Endothelial cell of umbilical vein (primary cell): Measurements from ENCODE around the gene GALNT10. TPM values are rescaled to one million over a fixed set of nuclear protein-coding genes. Genes with fewer than 3 reads are reported as not detected.

Experiments used
- BruUV-seq: library from RNA; stranded (reverse); fragments of 400-500 nt; replicated peaks from 2 replicates; lab custom pipeline; 2021; lab: Mats Ljungman, UMichigan
- CTCF ChIA-PET: fragments of 300-600, 350-600 bp; sonication (Branson Sonifier 250); formaldehyde crosslinking; loops from one replicate; lab custom pipeline; 2021; ENCODE audit warnings: antibody characterized with exemption, inconsistent platforms; lab: Charles Lee
- POLR2A ChIA-PET: fragments of 300-600, 350-600 bp; sonication (Branson Sonifier 250); formaldehyde crosslinking; loops from one replicate; lab custom pipeline; 2021; ENCODE audit warnings: antibody characterized with exemption, inconsistent platforms; lab: Charles Lee
- DNase-seq: peaks from one replicate; pipeline ENCODE4 v3.0.0-alpha.2; 2011; ENCODE audit warnings: low read depth, low spot score
- FAIRE-seq: peaks from 2 replicates; lab custom pipeline; 2011; peaks lifted over from hg19 to GRCh38; lab: Jason Lieb, UNC
- H2AFZ ChIP-seq: 2 replicates; pipeline ENCODE4 v1.6.0; 2012; ENCODE audit warnings: low read depth, low read length, control low read depth, inconsistent platforms
- H3K27ac ChIP-seq: 2 replicates; pipeline ENCODE4 v1.5.1; 2011; ENCODE audit warnings: low read depth, mild to moderate bottlenecking, control low read depth, low read length, moderate library complexity; ENCODE audit not compliant: insufficient read depth
- H3K27me3 ChIP-seq, 2 experiments: 2 replicates each; pipeline versions ENCODE4 v1.6.0 to v1.6.1; 2011; ENCODE audit warnings: low read length in 2 of 2, mixed read lengths in 1 of 2; ENCODE audit not compliant: control insufficient read depth in 2 of 2, insufficient read depth in 2 of 2
- H3K36me3 ChIP-seq, 2 experiments: 2 replicates in 1 of 2; 3 replicates in 1 of 2; pipeline ENCODE4 v1.5.1; 2011; ENCODE audit warnings: low read length in 2 of 2, mild to moderate bottlenecking in 1 of 2, moderate library complexity in 1 of 2; ENCODE audit not compliant: control insufficient read depth in 2 of 2, insufficient read depth in 2 of 2; ENCODE audit errors: extremely low read depth in 1 of 2
- H3K4me1 ChIP-seq: 3 replicates; pipeline ENCODE4 v1.5.1; 2011; ENCODE audit warnings: mild to moderate bottlenecking, low read length; ENCODE audit not compliant: control insufficient read depth, insufficient read depth; ENCODE audit errors: extremely low read depth
- H3K4me2 ChIP-seq: 2 replicates; pipeline ENCODE4 v1.6.1; 2011; ENCODE audit warnings: low read length, control low read depth, mixed read lengths; ENCODE audit not compliant: insufficient read depth
- H3K4me3 ChIP-seq, 3 experiments: fragments of 200-600 bp in 1 of 3; sonication (generic), shearing (Covaris generic) in 1 of 3; replicated peaks in 1 of 3; 2 replicates each; pipeline ENCODE4 v1.5.1; 2011 to 2016; ENCODE audit warnings: control low read depth in 3 of 3, low read length in 3 of 3, mild to moderate bottlenecking in 2 of 3, inconsistent platforms in 1 of 3, low read depth in 1 of 3, moderate library complexity in 1 of 3; ENCODE audit not compliant: insufficient read depth in 1 of 3
- H3K79me2 ChIP-seq: 2 replicates; pipeline ENCODE4 v1.6.0; 2012; ENCODE audit warnings: low read length, inconsistent platforms; ENCODE audit not compliant: control insufficient read depth, insufficient read depth
- H3K9ac ChIP-seq: replicated peaks from 2 replicates; pipeline ENCODE3; 2011; ENCODE audit warnings: low read length, control low read depth; ENCODE audit not compliant: insufficient read depth; ENCODE audit errors: extremely low read depth
- H3K9me1 ChIP-seq: replicated peaks from 3 replicates; pipeline ENCODE4 v1.6.0; 2011; ENCODE audit warnings: mild to moderate bottlenecking, low read length; ENCODE audit not compliant: control insufficient read depth, insufficient read depth; ENCODE audit errors: extremely low read depth
- H3K9me3 ChIP-seq: replicated peaks from 2 replicates; pipeline ENCODE4 v1.5.1; 2012; ENCODE audit warnings: low read length, inconsistent platforms; ENCODE audit not compliant: control insufficient read depth, insufficient read depth
- H4K20me1 ChIP-seq: replicated peaks from 2 replicates; pipeline ENCODE3; 2011; ENCODE audit warnings: mild to moderate bottlenecking, low read length; ENCODE audit not compliant: control insufficient read depth, insufficient read depth; ENCODE audit errors: extremely low read depth
- GATA2 ChIP-seq: IDR thresholded peaks from 2 replicates; pipeline ENCODE4 v1.7.0; 2011; ENCODE audit warnings: low read depth, mild to moderate bottlenecking, moderate library complexity, mixed read lengths, low read length; ENCODE audit not compliant: insufficient read length, insufficient read depth
- JUN ChIP-seq: IDR thresholded peaks from 2 replicates; pipeline ENCODE4 v1.6.1; 2011; ENCODE audit warnings: borderline replicate concordance, low read depth; ENCODE audit not compliant: insufficient read length, insufficient read depth
- POLR2AphosphoS5 ChIP-seq: IDR thresholded peaks from 2 replicates; pipeline ENCODE4 v1.6.1; 2012; ENCODE audit warnings: low read depth, mild to moderate bottlenecking, control low read depth, low read length, moderate library complexity; ENCODE audit not compliant: insufficient read depth
- dilution Hi-C: fragments of 300-500 bp; cut with MboI; formaldehyde crosslinking; loops from one replicate; pipeline ENCODE4 v1.15.0; 2019; ENCODE audit warnings: low sequenced_read_pairs; ENCODE audit not compliant: extremely low pct_ligation_motif_present
- intact Hi-C: fragments of 100-400 bp; cut with micrococcal nuclease; formaldehyde crosslinking; loops from one replicate; pipeline ENCODE4 v1.10.0; 2022
- polyA plus RNA-seq, 4 experiments: library from polyadenylated mRNA; depleted of rRNA in 3 of 4; stranded (reverse) in 3 of 4; unstranded in 1 of 4; fragments of >200 nt; gene quantifications; 2 replicates each; pipeline versions ENCODE4 v1.2.1 to v1.2.3, GENCODE V29; 2011 to 2012; ENCODE audit warnings: missing spikeins in 1 of 4
- total RNA-seq: library from RNA; stranded (reverse); gene quantifications from 2 replicates; pipeline ENCODE4 v1.2.3, GENCODE V29; 2021
- TF ChIP-seq, protein P1 (sequence below): IDR thresholded peaks from 2 replicates; pipeline ENCODE4 v1.6.1; 2011; ENCODE audit not compliant: insufficient read depth, insufficient read length
- TF ChIP-seq, protein P2 (sequence below), 2 donors: IDR thresholded peaks; 1 replicate in 1 of 2; 2 replicates in 1 of 2; pipeline ENCODE4 v1.5.1; 2011; ENCODE audit warnings: low read length in 2 of 2, mild to moderate bottlenecking in 2 of 2, moderate library complexity in 2 of 2, control low read depth in 1 of 2, inconsistent platforms in 1 of 2, low read depth in 1 of 2; ENCODE audit not compliant: insufficient read depth in 1 of 2; ENCODE audit errors: extremely low read depth in 1 of 2

The GALNT10 gene
- total and polyA plus RNA-seq, 2 donors (not counting 3 experiments of a cell fraction or from before 2014, with no cell fraction given): 70.2 to 77.6 TPM

DNA sequence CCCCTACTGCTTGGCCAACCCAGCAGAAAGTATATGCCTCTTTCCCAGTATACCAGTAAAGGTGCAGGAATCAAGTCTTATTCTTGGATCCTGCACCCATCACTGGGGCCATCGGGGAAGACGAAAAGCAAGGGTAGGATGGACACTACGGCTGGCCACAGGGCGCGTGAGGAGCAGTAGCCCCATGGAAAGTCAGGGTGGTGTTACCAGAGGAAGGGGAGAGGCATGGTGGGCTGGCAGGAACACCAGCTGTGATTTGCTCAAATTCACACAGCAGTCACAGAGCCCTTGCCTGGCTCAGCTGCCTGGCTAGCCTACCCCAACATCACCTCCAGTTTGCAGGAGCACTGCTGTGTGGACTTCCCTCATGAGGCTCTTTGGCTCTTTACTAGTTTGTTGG is 220.8 kb downstream of the GALNT10 start:
- no TSS peak for BruUV-seq
- Histone ChIP-seq H3K36me3 (peaks cover 5 to 26% of the 10 kb centered on the region in 2 experiments), H3K27me3 (no peaks in the 10 kb centered on the region), H2AFZ (no peak overlapping the region), H4K20me1 (no peaks in the 10 kb centered on the region), H3K9me1 (no peaks in the 10 kb centered on the region), H3K4me3 (no peak overlapping the region), H3K27ac (no peak overlapping the region), H3K79me2 (no peaks in the 10 kb centered on the region), H3K9ac (no peak overlapping the region), H3K4me2 (no peak overlapping the region), H3K4me1 (no peaks in the 10 kb centered on the region), H3K9me3 (no peaks in the 10 kb centered on the region)
- dilution Hi-C loops (no loop called here), intact Hi-C loops (no loop called here)
- ChIA-PET CTCF (interaction anchor here (2.2 kb wide), 1 partner anchor 11 kb away, joined by 7 read pairs; no protein-coding TSS in a partner anchor), POLR2A (interaction anchor here (0.6 kb wide), 1 partner anchor 245 kb away, joined by 8 read pairs; no protein-coding TSS in a partner anchor)
- DNase-seq (no peak), FAIRE-seq (no peak)
- TF ChIP-seq, protein P1, sequence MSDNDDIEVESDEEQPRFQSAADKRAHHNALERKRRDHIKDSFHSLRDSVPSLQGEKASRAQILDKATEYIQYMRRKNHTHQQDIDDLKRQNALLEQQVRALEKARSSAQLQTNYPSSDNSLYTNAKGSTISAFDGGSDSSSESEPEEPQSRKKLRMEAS: no peak
- TF ChIP-seq, protein P2, sequence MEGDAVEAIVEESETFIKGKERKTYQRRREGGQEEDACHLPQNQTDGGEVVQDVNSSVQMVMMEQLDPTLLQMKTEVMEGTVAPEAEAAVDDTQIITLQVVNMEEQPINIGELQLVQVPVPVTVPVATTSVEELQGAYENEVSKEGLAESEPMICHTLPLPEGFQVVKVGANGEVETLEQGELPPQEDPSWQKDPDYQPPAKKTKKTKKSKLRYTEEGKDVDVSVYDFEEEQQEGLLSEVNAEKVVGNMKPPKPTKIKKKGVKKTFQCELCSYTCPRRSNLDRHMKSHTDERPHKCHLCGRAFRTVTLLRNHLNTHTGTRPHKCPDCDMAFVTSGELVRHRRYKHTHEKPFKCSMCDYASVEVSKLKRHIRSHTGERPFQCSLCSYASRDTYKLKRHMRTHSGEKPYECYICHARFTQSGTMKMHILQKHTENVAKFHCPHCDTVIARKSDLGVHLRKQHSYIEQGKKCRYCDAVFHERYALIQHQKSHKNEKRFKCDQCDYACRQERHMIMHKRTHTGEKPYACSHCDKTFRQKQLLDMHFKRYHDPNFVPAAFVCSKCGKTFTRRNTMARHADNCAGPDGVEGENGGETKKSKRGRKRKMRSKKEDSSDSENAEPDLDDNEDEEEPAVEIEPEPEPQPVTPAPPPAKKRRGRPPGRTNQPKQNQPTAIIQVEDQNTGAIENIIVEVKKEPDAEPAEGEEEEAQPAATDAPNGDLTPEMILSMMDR (IDR thresholded peaks at IDR 0.05; ENCODE audit: extremely low read depth in 1 of 2, insufficient read depth in 1 of 2, low read depth in 1 of 2, low read length in 2 of 2): no peak
- TF ChIP-seq GATA2 (no peak), JUN (no peak), POLR2AphosphoS5 (no peak)
